Measurements from ENCODE around the gene ZNF254. TPM values are rescaled to one million over a fixed set of nuclear protein-coding genes. Genes with fewer than 3 reads are reported as not detected.

Gene ZNF254
- total and polyA plus RNA-seq, 10 of the 15 experiments (the other 5 are each of a cell fraction or from before 2014, with no cell fraction given) = 1.5 to 15.7 (median 8.5) TPM

DNA sequence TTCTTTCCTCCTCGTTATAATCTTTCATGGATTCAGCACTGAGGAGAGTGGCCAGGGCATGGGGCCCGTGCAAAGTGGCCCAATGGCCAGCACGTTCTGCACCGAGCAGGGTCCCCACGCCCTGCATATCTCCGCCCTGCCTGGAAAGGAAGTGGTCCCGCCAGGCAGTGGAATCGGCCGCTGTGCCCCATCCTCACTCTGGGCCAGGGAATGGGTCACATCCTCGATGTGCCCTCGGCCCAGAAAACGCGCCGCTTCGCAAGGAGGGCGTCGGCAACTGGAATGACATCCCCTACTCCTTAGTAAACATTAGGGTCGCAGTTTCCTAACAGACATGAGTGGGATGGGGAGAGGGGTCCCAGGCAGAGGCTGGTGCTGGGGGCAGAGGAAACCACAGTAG is 90.7 kb downstream of the ZNF254 start (continued):
- TF ChIP-seq, protein P1, sequence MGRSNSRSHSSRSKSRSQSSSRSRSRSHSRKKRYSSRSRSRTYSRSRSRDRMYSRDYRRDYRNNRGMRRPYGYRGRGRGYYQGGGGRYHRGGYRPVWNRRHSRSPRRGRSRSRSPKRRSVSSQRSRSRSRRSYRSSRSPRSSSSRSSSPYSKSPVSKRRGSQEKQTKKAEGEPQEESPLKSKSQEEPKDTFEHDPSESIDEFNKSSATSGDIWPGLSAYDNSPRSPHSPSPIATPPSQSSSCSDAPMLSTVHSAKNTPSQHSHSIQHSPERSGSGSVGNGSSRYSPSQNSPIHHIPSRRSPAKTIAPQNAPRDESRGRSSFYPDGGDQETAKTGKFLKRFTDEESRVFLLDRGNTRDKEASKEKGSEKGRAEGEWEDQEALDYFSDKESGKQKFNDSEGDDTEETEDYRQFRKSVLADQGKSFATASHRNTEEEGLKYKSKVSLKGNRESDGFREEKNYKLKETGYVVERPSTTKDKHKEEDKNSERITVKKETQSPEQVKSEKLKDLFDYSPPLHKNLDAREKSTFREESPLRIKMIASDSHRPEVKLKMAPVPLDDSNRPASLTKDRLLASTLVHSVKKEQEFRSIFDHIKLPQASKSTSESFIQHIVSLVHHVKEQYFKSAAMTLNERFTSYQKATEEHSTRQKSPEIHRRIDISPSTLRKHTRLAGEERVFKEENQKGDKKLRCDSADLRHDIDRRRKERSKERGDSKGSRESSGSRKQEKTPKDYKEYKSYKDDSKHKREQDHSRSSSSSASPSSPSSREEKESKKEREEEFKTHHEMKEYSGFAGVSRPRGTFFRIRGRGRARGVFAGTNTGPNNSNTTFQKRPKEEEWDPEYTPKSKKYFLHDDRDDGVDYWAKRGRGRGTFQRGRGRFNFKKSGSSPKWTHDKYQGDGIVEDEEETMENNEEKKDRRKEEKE (IDR thresholded peaks at IDR 0.05) = no peak

DNA sequence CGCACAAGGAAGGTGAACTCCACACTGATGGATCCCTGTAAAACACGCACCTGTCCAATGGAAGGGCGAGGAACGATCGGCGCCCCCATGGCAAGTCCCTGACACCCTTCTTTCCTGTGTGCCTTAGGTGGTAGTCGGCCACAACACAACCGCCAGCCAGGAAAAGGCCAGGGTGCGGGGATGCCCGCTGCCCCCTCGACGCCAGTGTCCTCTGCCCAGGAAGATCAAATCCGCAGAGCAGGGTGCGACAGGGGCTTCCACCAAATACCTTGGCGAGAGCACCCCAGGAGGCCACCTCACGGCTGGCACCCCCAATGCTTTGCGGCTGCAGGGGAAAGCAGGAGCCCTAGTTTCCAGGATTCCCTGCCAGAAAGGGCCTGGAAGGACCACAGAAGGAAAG is 91.2 kb downstream of the ZNF254 start:
- ChIA-PET SMC1A (ENCODE audit: uncharacterized antibody, unreplicated experiment) (no interaction called here), POLR2A (no interaction called here), CTCF (no interaction called here), RAD21 (ENCODE audit: unreplicated experiment) (no interaction called here)
- DNase-seq (ENCODE audit: low read depth, low spot score) (no peak), FAIRE-seq (no peak), ATAC-seq (no peak)
- H3K9me3 ChIP-seq (replicated peaks; ENCODE audit: control insufficient read depth, insufficient read depth, low read length) = no peaks in the 10 kb centered on the region; the same call in 2 of the 3 replicates
- in situ Hi-C loops (cut with MboI) (no loop called here), intact Hi-C loops (cut with micrococcal nuclease; ENCODE audit: unreplicated experiment) (no loop called here)
- H3K79me2 ChIP-seq (ENCODE audit: control insufficient read depth, insufficient read depth, low read length) = no peaks in the 10 kb centered on the region
- BruUV-seq (replicated peaks) = no TSS peak
- no peak overlapping the region for H2AFZ ChIP-seq (ENCODE audit: control insufficient read depth, low read depth, low read length)
- WGBS (ENCODE audit: insufficient coverage, insufficient replicate concordance, low lambda C conversion rate, missing lambda C conversion rate) = 72% methylated on average over 16 of the region's 17 CpGs
- no peak overlapping the region for H3K4me3 ChIP-seq
- no peak overlapping the region for H3K4me2 ChIP-seq (ENCODE audit: control insufficient read depth, insufficient read depth)
- no peak for TF ChIP-seq SREBF2 (IDR thresholded peaks at IDR 0.05; ENCODE audit: low read length)
- no peak for TF ChIP-seq POU2F2 (IDR thresholded peaks at IDR 0.05; ENCODE audit: borderline replicate concordance, low read depth, low read length)
- no peak for TF ChIP-seq CBFB (IDR thresholded peaks at IDR 0.05; ENCODE audit: low read depth)
- TF ChIP-seq NBN (IDR thresholded peaks at IDR 0.05) = no peak
- TF ChIP-seq, protein P2, sequence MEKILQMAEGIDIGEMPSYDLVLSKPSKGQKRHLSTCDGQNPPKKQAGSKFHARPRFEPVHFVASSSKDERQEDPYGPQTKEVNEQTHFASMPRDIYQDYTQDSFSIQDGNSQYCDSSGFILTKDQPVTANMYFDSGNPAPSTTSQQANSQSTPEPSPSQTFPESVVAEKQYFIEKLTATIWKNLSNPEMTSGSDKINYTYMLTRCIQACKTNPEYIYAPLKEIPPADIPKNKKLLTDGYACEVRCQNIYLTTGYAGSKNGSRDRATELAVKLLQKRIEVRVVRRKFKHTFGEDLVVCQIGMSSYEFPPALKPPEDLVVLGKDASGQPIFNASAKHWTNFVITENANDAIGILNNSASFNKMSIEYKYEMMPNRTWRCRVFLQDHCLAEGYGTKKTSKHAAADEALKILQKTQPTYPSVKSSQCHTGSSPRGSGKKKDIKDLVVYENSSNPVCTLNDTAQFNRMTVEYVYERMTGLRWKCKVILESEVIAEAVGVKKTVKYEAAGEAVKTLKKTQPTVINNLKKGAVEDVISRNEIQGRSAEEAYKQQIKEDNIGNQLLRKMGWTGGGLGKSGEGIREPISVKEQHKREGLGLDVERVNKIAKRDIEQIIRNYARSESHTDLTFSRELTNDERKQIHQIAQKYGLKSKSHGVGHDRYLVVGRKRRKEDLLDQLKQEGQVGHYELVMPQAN (conservative IDR thresholded peaks at IDR 0.05) = no peak
- no peak for TF ChIP-seq ZNF207 (IDR thresholded peaks at IDR 0.05; ENCODE audit: borderline replicate concordance)
- no peak for TF ChIP-seq RFX5 (IDR thresholded peaks at IDR 0.05; ENCODE audit: low read depth, low read length)
- TF ChIP-seq TARDBP (IDR thresholded peaks at IDR 0.05; ENCODE audit: borderline replicate concordance) = no peak
- no peak for TF ChIP-seq NR2F1 (conservative IDR thresholded peaks at IDR 0.05)
- TF ChIP-seq NFYA (IDR thresholded peaks at IDR 0.05; ENCODE audit: borderline replicate concordance, low read depth, low read length) = no peak
- TF ChIP-seq EGR1 (IDR thresholded peaks at IDR 0.05; ENCODE audit: borderline replicate concordance in 1 of 2, low read depth in 2 of 2, low read length in 2 of 2) = no peak
- no peak for TF ChIP-seq IKZF1 (conservative IDR thresholded peaks at IDR 0.05)
- no peak for TF ChIP-seq NR2C1 (IDR thresholded peaks at IDR 0.05)
- H3K4me1 ChIP-seq (ENCODE audit: control insufficient read depth, insufficient read depth, low read length) = no peaks in the 10 kb centered on the region
- H3K27me3 ChIP-seq (replicated peaks in 1 of 2; ENCODE audit: control insufficient read depth in 2 of 2, insufficient read depth in 2 of 2, low read length in 1 of 2) = no peaks in the 10 kb centered on the region
- H3K27ac ChIP-seq (ENCODE audit: control insufficient read depth, insufficient read depth) = no peak overlapping the region
- no peaks in the 10 kb centered on the region for H3K36me3 ChIP-seq (ENCODE audit: control insufficient read depth in 2 of 2, insufficient read depth in 2 of 2, low read length in 1 of 2)
- no peak overlapping the region for H3K9ac ChIP-seq (ENCODE audit: control insufficient read depth, insufficient read depth, low read length)
- H4K20me1 ChIP-seq (ENCODE audit: control insufficient read depth, insufficient read depth) = no peaks in the 10 kb centered on the region
